WTC11 (cell line): Measurements from ENCODE around the gene KCTD16. TPM values are rescaled to one million over a fixed set of nuclear protein-coding genes. Genes with fewer than 3 reads are reported as not detected.

Source experiments
- ATAC-seq: fragments of 200-7000 bp; cut with Tn5 transposase; 2 replicates; pipeline ENCODE4 v1.10.0; 2021; ENCODE audit warnings: mild to moderate bottlenecking, moderate library complexity
- CTCF ChIA-PET: fragments of 300-600 bp; sonication (Branson Sonifier 250); formaldehyde crosslinking; loops from one replicate; lab custom pipeline; 2021; ENCODE audit warnings: antibody characterized with exemption; lab: Charles Lee
- POLR2A ChIA-PET: fragments of 350-600 bp; sonication (Branson Sonifier 250); formaldehyde crosslinking; loops from one replicate; lab custom pipeline; 2021; ENCODE audit warnings: antibody characterized with exemption; lab: Charles Lee
- DNase-seq: peaks from one replicate; pipeline ENCODE4 v3.0.0; 2021; ENCODE audit warnings: low spot score
- H3K27ac Mint-ChIP-seq: 2 replicates; pipeline ENCODE4 v1.8.0; 2021; ENCODE audit warnings: mixed read lengths
- H3K27me3 Mint-ChIP-seq: 2 replicates; pipeline ENCODE4 v1.8.0; 2021; ENCODE audit warnings: low read depth, mild to moderate bottlenecking, moderate library complexity, mixed read lengths
- H3K36me3 Mint-ChIP-seq: 2 replicates; pipeline ENCODE4 v1.8.0; 2021; ENCODE audit warnings: mixed read lengths
- H3K4me1 Mint-ChIP-seq: 2 replicates; pipeline ENCODE4 v1.8.0; 2022; ENCODE audit warnings: mixed read lengths
- H3K4me3 Mint-ChIP-seq: 2 replicates; pipeline ENCODE4 v1.8.0; 2021; ENCODE audit warnings: mild to moderate bottlenecking, moderate library complexity, mixed read lengths
- H3K9me3 Mint-ChIP-seq: 2 replicates; pipeline ENCODE4 v1.8.0; 2021; ENCODE audit warnings: mixed read lengths
- ATF1 ChIP-seq: sonication (generic); formaldehyde crosslinking; IDR thresholded peaks from 2 replicates; pipeline ENCODE4 v1.8.1; 2023; ENCODE audit warnings: mild to moderate bottlenecking, moderate library complexity, missing genetic modification reagents
- CTCF ChIP-seq: fragments of 200-600 bp; IDR thresholded peaks from 2 replicates; pipeline ENCODE4 v1.8.0; 2022; ENCODE audit warnings: antibody characterized with exemption
- E2F1 ChIP-seq: sonication (generic); formaldehyde crosslinking; IDR thresholded peaks from 2 replicates; pipeline ENCODE4 v1.8.0; 2022; ENCODE audit warnings: mild to moderate bottlenecking, missing genetic modification reagents
- E2F4 ChIP-seq: sonication (generic); formaldehyde crosslinking; IDR thresholded peaks from 2 replicates; pipeline ENCODE4 v1.8.1; 2022; ENCODE audit warnings: low read depth, mild to moderate bottlenecking, moderate library complexity, missing genetic modification reagents, borderline replicate concordance
- EMX1 ChIP-seq: fragments of 250-450 bp; sonication (Bioruptor Pico); IDR thresholded peaks from 2 replicates; pipeline ENCODE4 v1.8.0; 2021; ENCODE audit warnings: mild to moderate bottlenecking
- ESRRA ChIP-seq: sonication (generic); formaldehyde crosslinking; IDR thresholded peaks from 2 replicates; pipeline ENCODE4 v1.8.1; 2022; ENCODE audit warnings: mild to moderate bottlenecking, missing genetic modification reagents, borderline replicate concordance
- FOXJ3 ChIP-seq: sonication (generic); formaldehyde crosslinking; IDR thresholded peaks from 2 replicates; pipeline ENCODE4 v1.9.0; 2021; ENCODE audit warnings: missing genetic modification reagents, mild to moderate bottlenecking, borderline replicate concordance
- GTF2I ChIP-seq: fragments of 250-450 bp; sonication (Bioruptor Pico); conservative IDR thresholded peaks from 2 replicates; pipeline ENCODE4 v1.4.0; 2021; ENCODE audit warnings: mild to moderate bottlenecking
- HMGXB4 ChIP-seq: sonication (generic); formaldehyde crosslinking; IDR thresholded peaks from 2 replicates; pipeline ENCODE4 v1.8.1; 2023; ENCODE audit warnings: mild to moderate bottlenecking, moderate library complexity, missing genetic modification reagents
- JUN ChIP-seq: sonication (generic); formaldehyde crosslinking; IDR thresholded peaks from 2 replicates; pipeline ENCODE4 v1.8.0; 2023; ENCODE audit warnings: mild to moderate bottlenecking, missing genetic modification reagents
- KAT7 ChIP-seq: sonication (generic); formaldehyde crosslinking; IDR thresholded peaks from 2 replicates; pipeline ENCODE4 v1.8.1; 2023; ENCODE audit warnings: missing genetic modification reagents, mild to moderate bottlenecking, borderline replicate concordance
- MLX ChIP-seq: sonication (generic); formaldehyde crosslinking; IDR thresholded peaks from 2 replicates; pipeline ENCODE4 v1.8.1; 2023; ENCODE audit warnings: mild to moderate bottlenecking, missing genetic modification reagents, moderate library complexity
- MXD4 ChIP-seq: fragments of 250-450 bp; sonication (Bioruptor Pico); IDR thresholded peaks from 2 replicates; pipeline ENCODE4 v1.8.0; 2021; ENCODE audit warnings: mild to moderate bottlenecking, moderate library complexity, borderline replicate concordance
- MYBL2 ChIP-seq: sonication (generic); formaldehyde crosslinking; IDR thresholded peaks from 2 replicates; pipeline ENCODE4 v1.8.1; 2023; ENCODE audit warnings: mild to moderate bottlenecking, moderate library complexity, missing genetic modification reagents
- NR3C1 ChIP-seq: sonication (generic); formaldehyde crosslinking; conservative IDR thresholded peaks from 2 replicates; pipeline ENCODE4 v1.8.1; 2023; ENCODE audit warnings: low read depth, mild to moderate bottlenecking, missing genetic modification reagents
- RORB ChIP-seq: fragments of 250-450 bp; sonication (Bioruptor Pico); IDR thresholded peaks from 2 replicates; pipeline ENCODE4 v1.9.0; 2021; ENCODE audit warnings: mild to moderate bottlenecking
- SOX15 ChIP-seq: fragments of 250-450 bp; sonication (Bioruptor Pico); IDR thresholded peaks from 2 replicates; pipeline ENCODE4 v1.9.0; 2021; ENCODE audit warnings: mild to moderate bottlenecking
- SP1 ChIP-seq: sonication (generic); formaldehyde crosslinking; conservative IDR thresholded peaks from 2 replicates; pipeline ENCODE4 v1.8.1; 2022; ENCODE audit warnings: missing genetic modification reagents
- ZNF138 ChIP-seq: sonication (generic); formaldehyde crosslinking; conservative IDR thresholded peaks from 2 replicates; pipeline ENCODE4 v1.8.1; 2022; ENCODE audit warnings: mild to moderate bottlenecking, moderate library complexity, missing genetic modification reagents
- ZNF232 ChIP-seq: sonication (generic); formaldehyde crosslinking; IDR thresholded peaks from 2 replicates; pipeline ENCODE4 v1.8.0; 2022; ENCODE audit warnings: mild to moderate bottlenecking, missing genetic modification reagents
- ZNF263 ChIP-seq: sonication (generic); formaldehyde crosslinking; IDR thresholded peaks from 2 replicates; pipeline ENCODE4 v1.8.1; 2022; ENCODE audit warnings: low read depth, mild to moderate bottlenecking, moderate library complexity, missing genetic modification reagents
- ZNF317 ChIP-seq: sonication (generic); formaldehyde crosslinking; IDR thresholded peaks from 2 replicates; pipeline ENCODE4 v1.8.1; 2023; ENCODE audit warnings: low read depth, mild to moderate bottlenecking, moderate library complexity, missing genetic modification reagents, borderline replicate concordance
- ZNF416 ChIP-seq: fragments of 250-450 bp; sonication (Bioruptor Pico); IDR thresholded peaks from 2 replicates; pipeline ENCODE4 v1.9.0; 2021; ENCODE audit warnings: mild to moderate bottlenecking, inconsistent platforms
- ZNF423 ChIP-seq: fragments of 250-450 bp; sonication (Bioruptor Pico); IDR thresholded peaks from 2 replicates; pipeline ENCODE4 v2.1.2; 2022; ENCODE audit warnings: mild to moderate bottlenecking, moderate library complexity
- total RNA-seq: library from RNA; stranded (reverse); gene quantifications from 3 replicates; pipeline ENCODE4 v1.2.3, GENCODE V29; 2021

KCTD16 gene
- total RNA-seq, 1 experiment from 2014 or later: 0.20 TPM

- ATAC-seq (no peak), DNase-seq (no peak)
- Mint-ChIP-seq H3K9me3 (no peaks in the 10 kb centered on the region), H3K36me3 (no peaks in the 10 kb centered on the region), H3K27ac (no peak overlapping the region), H3K4me3 (no peak overlapping the region), H3K4me1 (no peaks in the 10 kb centered on the region), H3K27me3 (peaks cover 88% of the 10 kb centered on the region)
- ChIA-PET POLR2A (no interaction called here), CTCF (no interaction called here)
- no peak for TF ChIP-seq E2F1 (CRISPR knock-in tag)
- TF ChIP-seq NR3C1 (CRISPR knock-in tag): no peak
- no peak for TF ChIP-seq ZNF138 (CRISPR knock-in tag)
- TF ChIP-seq SOX15 (CRISPR knock-in tag): no peak
- TF ChIP-seq GTF2I (CRISPR knock-in tag): no peak
- no peak for TF ChIP-seq MXD4 (CRISPR knock-in tag)
- no peak for TF ChIP-seq EMX1 (CRISPR knock-in tag)
- TF ChIP-seq E2F4 (CRISPR knock-in tag): no peak
- no peak for TF ChIP-seq ZNF232 (CRISPR knock-in tag)
- no peak for TF ChIP-seq RORB
These were observed 204.0 kb downstream of the KCTD16 start for GRCh38 chr5:144374637-144375036.

- H3K27ac Mint-ChIP-seq: no peak overlapping the region
- no peak overlapping the region for H3K4me3 Mint-ChIP-seq
- H3K36me3 Mint-ChIP-seq: no peaks in the 10 kb centered on the region
- TF ChIP-seq ZNF416 (CRISPR knock-in tag): no peak
- TF ChIP-seq NR3C1 (CRISPR knock-in tag): no peak
- no peak for TF ChIP-seq KAT7 (CRISPR knock-in tag)
- TF ChIP-seq ZNF317 (CRISPR knock-in tag): no peak
- no peak for TF ChIP-seq ZNF423 (CRISPR knock-in tag)
- DNase-seq (no peak), ATAC-seq (no peak)
- ChIA-PET CTCF (no interaction called here), POLR2A (no interaction called here)
- H3K9me3 Mint-ChIP-seq: peaks cover 18% of the 10 kb centered on the region
- H3K4me1 Mint-ChIP-seq: no peaks in the 10 kb centered on the region
- peaks cover 76% of the 10 kb centered on the region for H3K27me3 Mint-ChIP-seq
These were observed 206.5 kb downstream of the KCTD16 start for GRCh38 chr5:144377207-144377606.

- DNase-seq (no peak), ATAC-seq (no peak)
- peaks cover 7% of the 10 kb centered on the region for H3K4me1 Mint-ChIP-seq
- no peak overlapping the region for H3K4me3 Mint-ChIP-seq
- ChIA-PET CTCF (no interaction called here), POLR2A (no interaction called here)
- peaks cover 68% of the 10 kb centered on the region for H3K27me3 Mint-ChIP-seq
- TF ChIP-seq ATF1 (CRISPR knock-in tag): no peak
- TF ChIP-seq MLX (CRISPR knock-in tag): no peak
- TF ChIP-seq HMGXB4 (CRISPR knock-in tag): no peak
- no peak for TF ChIP-seq FOXJ3 (CRISPR knock-in tag)
- TF ChIP-seq ESRRA: no peak
- TF ChIP-seq ZNF232 (CRISPR knock-in tag): no peak
- TF ChIP-seq ZNF416 (CRISPR knock-in tag): no peak
- no peak for TF ChIP-seq CTCF
- no peak for TF ChIP-seq SP1 (CRISPR knock-in tag)
- TF ChIP-seq JUN (CRISPR knock-in tag): no peak
- no peak for TF ChIP-seq ZNF317 (CRISPR knock-in tag)
- no peak for TF ChIP-seq ZNF263 (CRISPR knock-in tag)
- no peak for TF ChIP-seq MYBL2
- TF ChIP-seq, all 79 proteins: peak for 0
- no peaks in the 10 kb centered on the region for H3K36me3 Mint-ChIP-seq
- H3K9me3 Mint-ChIP-seq: peaks cover 18% of the 10 kb centered on the region
- no peak overlapping the region for H3K27ac Mint-ChIP-seq
These were observed 208.0 kb downstream of the KCTD16 start for GRCh38 chr5:144378681-144379080.
